GM12873 (cell line): ENCODE results near the gene PTEN.

ENCODE experiments used
- CTCF ChIP-seq: IDR thresholded peaks from 2 replicates; pipeline ENCODE4 v1.5.1; 2012; ENCODE audit warnings: low read depth, mild to moderate bottlenecking, moderate library complexity, low read length, control low read depth; ENCODE audit not compliant: insufficient read depth; ENCODE audit errors: missing control alignments

PTEN gene

GRCh38 chr10:87842776-87843497, 20.5 kb upstream of the PTEN start:
- no peak for TF ChIP-seq CTCF

GRCh38 chr10:87843714-87844113, 19.7 kb upstream of the PTEN start:
- no peak for TF ChIP-seq CTCF

GRCh38 chr10:87844837-87845623, 18.4 kb upstream of the PTEN start:
- TF ChIP-seq CTCF, result no peak

DNA sequence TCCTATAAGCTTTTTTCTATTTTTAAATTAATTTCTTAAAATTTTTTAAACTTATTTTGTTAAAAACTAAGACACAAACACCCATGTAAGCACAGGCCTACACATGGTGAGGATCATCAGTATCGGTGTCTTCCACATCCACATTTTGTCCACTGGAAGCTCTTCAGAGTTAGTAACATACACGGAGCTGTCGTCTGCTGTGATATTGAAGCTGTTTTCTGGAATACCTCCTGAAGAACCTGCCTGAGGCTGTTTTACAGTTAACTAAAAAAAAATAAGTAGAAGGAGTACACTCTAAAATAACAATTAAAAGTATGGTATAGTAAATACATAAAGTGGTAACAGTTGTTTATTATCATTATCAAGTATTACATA, 17.8 kb upstream of the PTEN start:
- no peak for TF ChIP-seq CTCF

DNA sequence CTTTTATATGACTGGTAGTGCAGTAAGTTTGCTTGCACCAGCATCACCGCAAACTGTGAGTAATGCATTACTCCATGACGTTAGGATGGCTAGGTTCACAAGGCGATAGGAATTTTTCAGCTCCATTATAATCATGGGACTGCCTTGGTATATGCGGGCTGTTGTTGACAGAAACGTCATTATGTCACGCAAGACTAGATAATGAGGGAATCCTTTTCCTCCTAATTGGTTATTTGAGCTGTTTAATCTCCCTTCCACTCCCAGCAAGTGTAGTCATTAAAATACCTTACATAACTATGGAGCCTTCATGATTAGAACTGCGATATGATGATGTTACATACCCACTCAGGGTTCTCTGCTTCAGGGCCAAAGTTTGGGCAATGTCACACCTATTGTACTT, 17.4 kb upstream of the PTEN start:
- no peak for TF ChIP-seq CTCF

- no peak for TF ChIP-seq CTCF
Measured at GRCh38 chr10:87847550-87847949, 15.9 kb upstream of the PTEN start.

DNA sequence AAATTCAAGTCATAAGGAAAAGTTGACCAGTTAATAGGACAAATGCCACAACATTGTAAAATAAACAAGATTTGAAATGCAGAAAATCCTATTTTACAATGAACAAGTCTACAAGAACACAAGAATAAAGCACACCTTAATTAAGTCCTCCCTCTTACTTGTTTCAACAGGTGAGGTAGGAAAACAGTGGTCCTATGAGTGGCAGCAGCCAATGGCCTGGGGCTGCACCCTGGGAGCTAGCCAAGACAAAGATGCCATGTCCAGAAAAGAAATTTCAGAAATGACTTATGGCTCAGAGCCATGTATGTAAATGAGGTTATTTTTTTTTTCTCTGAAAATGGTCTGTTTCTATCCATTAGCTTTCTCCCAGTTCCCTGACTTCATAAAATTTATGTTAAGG, 14.4 kb upstream of the PTEN start:
- TF ChIP-seq CTCF, result no peak
